ENCODE measurements around the gene GSS.

GRCh38 chr20:34995192-34995591, 39.6 kb upstream of the GSS start:
- TF ChIP-seq CTCF (IDR thresholded peaks at IDR 0.05) (no peak), POLR2A (IDR thresholded peaks at IDR 0.05) (no peak), POLR2AphosphoS5 (IDR thresholded peaks at IDR 0.05) (no peak)

Data from transverse colon (tissue), 4 donors.